Duodenal mucosa (tissue), 2 donors: ENCODE results near the gene TNPO1.

ENCODE experiments used
- H3K27ac ChIP-seq: one replicate; pipeline ENCODE4 v1.7.0; 2013; ENCODE audit warnings: low read depth, low read length
- H3K27me3 ChIP-seq, 2 donors: one replicate each; pipeline ENCODE4 v1.7.0; 2013; ENCODE audit warnings: low read length in 2 of 2, control low read depth in 1 of 2; ENCODE audit not compliant: insufficient read depth in 2 of 2, control insufficient read depth in 1 of 2
- H3K36me3 ChIP-seq, 2 donors: one replicate each; pipeline ENCODE4 v1.7.0; 2013; ENCODE audit warnings: low read length in 2 of 2, control low read depth in 1 of 2; ENCODE audit not compliant: insufficient read depth in 2 of 2, control insufficient read depth in 1 of 2
- H3K4me1 ChIP-seq, 2 donors: one replicate each; pipeline ENCODE4 v1.7.0; 2013; ENCODE audit warnings: low read length in 2 of 2, control low read depth in 1 of 2; ENCODE audit not compliant: insufficient read depth in 2 of 2, control insufficient read depth in 1 of 2
- H3K4me3 ChIP-seq, 2 donors: one replicate each; pipeline ENCODE4 v1.7.0; 2013; ENCODE audit warnings: low read length in 2 of 2, low read depth in 1 of 2
- H3K9ac ChIP-seq, 2 donors: one replicate each; pipeline ENCODE4 v1.7.0; 2013; ENCODE audit warnings: low read length in 2 of 2, low read depth in 1 of 2
- H3K9me3 ChIP-seq, 2 donors: one replicate each; pipeline ENCODE4 v1.7.0; 2013; ENCODE audit warnings: low read length in 2 of 2, control low read depth in 1 of 2; ENCODE audit not compliant: control insufficient read depth in 1 of 2

TNPO1 gene

GRCh38 chr5:72816284-72817075, at the start of gene TNPO1:
TSS of gene TNPO1 (plus strand) at chr5:72816661. CDS start at chr5:72816738, 77 bp downstream.
- Histone ChIP-seq H3K4me1 (peaks cover 17 to 20% of the 10 kb centered on the region in 2 donors), H3K9ac (peak within 1 kb of the TSS; percentile 69 to 97), H3K9me3 (no peaks in the 10 kb centered on the region), H3K4me3 (peak within 1 kb of the TSS; percentile 76 to 94), H3K36me3 (no peaks in the 10 kb centered on the region), H3K27ac (peak within 1 kb of the TSS; percentile 82), H3K27me3 (no peaks in the 10 kb centered on the region)

- Histone ChIP-seq H3K4me1 (no peaks in the 10 kb centered on the region), H3K36me3 (no peaks in the 10 kb centered on the region), H3K9me3 (no peaks in the 10 kb centered on the region), H3K27ac (no peak overlapping the region), H3K4me3 (no peak overlapping the region), H3K9ac (no peak overlapping the region), H3K27me3 (no peaks in the 10 kb centered on the region)
Measured at GRCh38 chr5:72767289-72768010, 49.0 kb upstream of the TNPO1 start.

- H3K4me1 ChIP-seq: no peaks in the 10 kb centered on the region
- H3K9ac ChIP-seq: no peak overlapping the region
- no peak overlapping the region for H3K4me3 ChIP-seq
- no peaks in the 10 kb centered on the region for H3K9me3 ChIP-seq
- H3K27ac ChIP-seq: no peak overlapping the region
- H3K36me3 ChIP-seq: no peaks in the 10 kb centered on the region
- H3K27me3 ChIP-seq: no peaks in the 10 kb centered on the region
Measured at GRCh38 chr5:72770266-72770665, 46.2 kb upstream of the TNPO1 start.

GRCh38 chr5:72776684-72777083, 39.8 kb upstream of the TNPO1 start:
- no peak overlapping the region for H3K9ac ChIP-seq
- no peaks in the 10 kb centered on the region for H3K36me3 ChIP-seq
- H3K27ac ChIP-seq: no peak overlapping the region
- H3K4me1 ChIP-seq: no peaks in the 10 kb centered on the region
- H3K27me3 ChIP-seq: no peaks in the 10 kb centered on the region
- H3K4me3 ChIP-seq: no peak overlapping the region
- H3K9me3 ChIP-seq: peaks cover 5 to 17% of the 10 kb centered on the region in 2 donors

- Histone ChIP-seq H3K9ac (no peak overlapping the region), H3K4me1 (peaks cover 0 to 4% of the 10 kb centered on the region in 2 donors), H3K27ac (no peak overlapping the region), H3K27me3 (no peaks in the 10 kb centered on the region), H3K4me3 (no peak overlapping the region), H3K36me3 (no peaks in the 10 kb centered on the region), H3K9me3 (peaks cover 5 to 17% of the 10 kb centered on the region in 2 donors)
Measured at GRCh38 chr5:72779520-72779919, 36.9 kb upstream of the TNPO1 start.

GRCh38 chr5:72783354-72783753, 33.1 kb upstream of the TNPO1 start:
- no peak overlapping the region for H3K9ac ChIP-seq
- H3K36me3 ChIP-seq: no peaks in the 10 kb centered on the region
- H3K27me3 ChIP-seq: no peaks in the 10 kb centered on the region
- H3K4me3 ChIP-seq: no peak overlapping the region
- H3K9me3 ChIP-seq: peaks cover 5% of the 10 kb centered on the region in 2 donors
- peaks cover 0 to 4% of the 10 kb centered on the region in 2 donors for H3K4me1 ChIP-seq
- H3K27ac ChIP-seq: no peak overlapping the region

GRCh38 chr5:72784129-72784528, 32.3 kb upstream of the TNPO1 start:
- no peak overlapping the region for H3K27ac ChIP-seq
- no peak overlapping the region for H3K4me3 ChIP-seq
- peaks cover 0 to 4% of the 10 kb centered on the region in 2 donors for H3K4me1 ChIP-seq
- H3K27me3 ChIP-seq: no peaks in the 10 kb centered on the region
- H3K9ac ChIP-seq: no peak overlapping the region
- H3K36me3 ChIP-seq: no peaks in the 10 kb centered on the region
- H3K9me3 ChIP-seq: peaks cover 2 to 5% of the 10 kb centered on the region in 2 donors

- no peak overlapping the region for H3K4me3 ChIP-seq
- H3K9me3 ChIP-seq: no peaks in the 10 kb centered on the region
- H3K4me1 ChIP-seq: peaks cover 0 to 9% of the 10 kb centered on the region in 2 donors
- H3K27ac ChIP-seq: no peak overlapping the region
- H3K36me3 ChIP-seq: no peaks in the 10 kb centered on the region
- no peak overlapping the region for H3K9ac ChIP-seq
- no peaks in the 10 kb centered on the region for H3K27me3 ChIP-seq
Measured at GRCh38 chr5:72785801-72786200, 30.7 kb upstream of the TNPO1 start.

- Histone ChIP-seq H3K4me1 (peaks cover 0 to 9% of the 10 kb centered on the region in 2 donors), H3K4me3 (no peak overlapping the region), H3K27me3 (no peaks in the 10 kb centered on the region), H3K36me3 (no peaks in the 10 kb centered on the region), H3K9ac (no peak overlapping the region), H3K9me3 (no peaks in the 10 kb centered on the region), H3K27ac (no peak overlapping the region)
Measured at GRCh38 chr5:72786676-72787075, 29.8 kb upstream of the TNPO1 start.

GRCh38 chr5:72788866-72789505, 27.5 kb upstream of the TNPO1 start:
- Histone ChIP-seq H3K9me3 (no peaks in the 10 kb centered on the region), H3K4me3 (peak overlapping the region in 1 of 2 donors; percentile 16), H3K27ac (no peak overlapping the region), H3K27me3 (no peaks in the 10 kb centered on the region), H3K9ac (no peak overlapping the region), H3K4me1 (peaks cover 0 to 5% of the 10 kb centered on the region in 2 donors), H3K36me3 (no peaks in the 10 kb centered on the region)
